Esophagus squamous epithelium (tissue), 5 donors: ENCODE data around the gene SIRPB1. TPM values are rescaled to one million over a fixed set of nuclear protein-coding genes. Genes with fewer than 3 reads are reported as not detected.
"Not testable (repeated sequence)": the region's sequence is repeated elsewhere in the genome, so short reads cannot be mapped to it uniquely, and the experiment has no call there.

Source experiments
- DNase-seq: peaks from one replicate; lab custom pipeline; 2025; lab: John Stamatoyannopoulos, UW
- H3K27ac ChIP-seq, 4 donors: fragments of 200-600 bp; sonication (generic); one replicate each; pipeline ENCODE4 v1.5.1; 2016 to 2019; ENCODE audit warnings: mild to moderate bottlenecking in 1 of 4
- H3K27me3 ChIP-seq, 4 donors: fragments of 200-600 bp; sonication (generic); 1 replicate in 3 of 4; 2 replicates in 1 of 4; pipeline versions ENCODE4 v1.5.1 to v1.6.0; 2017 to 2021; ENCODE audit warnings: antibody characterized with exemption in 1 of 4
- H3K36me3 ChIP-seq, 3 donors: fragments of 200-600 bp; sonication (generic); one replicate each; pipeline ENCODE4 v1.5.1; 2016 to 2019
- H3K4me1 ChIP-seq, 3 donors: fragments of 200-600 bp; sonication (generic); one replicate each; pipeline ENCODE4 v1.5.1; 2017 to 2019
- H3K4me3 ChIP-seq, 4 donors: fragments of 200-600 bp; sonication (generic); 1 replicate in 3 of 4; 2 replicates in 1 of 4; pipeline ENCODE4 v1.5.1; 2016 to 2019; ENCODE audit warnings: mild to moderate bottlenecking in 2 of 4, moderate library complexity in 1 of 4
- H3K9me3 ChIP-seq, 3 donors: fragments of 200-600 bp; sonication (generic); one replicate each; pipeline ENCODE4 v1.5.1; 2016 to 2019
- CTCF ChIP-seq, 6 experiments: fragments of 450-650 bp in 4 of 6; fragments of 200-600 bp in 2 of 6; sonication (generic) in 2 of 6; IDR thresholded peaks; one replicate each; pipeline ENCODE4 v1.5.1; 2016 to 2019; ENCODE audit warnings: antibody characterized with exemption in 6 of 6, mild to moderate bottlenecking in 4 of 6, moderate library complexity in 4 of 6
- POLR2A ChIP-seq, 4 donors: fragments of 450-650 bp; IDR thresholded peaks; one replicate each; pipeline ENCODE4 v1.6.1; 2017; ENCODE audit warnings: antibody characterized with exemption in 4 of 4, mild to moderate bottlenecking in 4 of 4, moderate library complexity in 3 of 4
- WGBS, 2 donors: methylation state at CpG; one replicate each; pipeline ENCODE4 v1.1.5; 2018; 5-methylcytosine and 5-hydroxymethylcytosine counted together
- intact Hi-C: fragments of 100-400 bp; cut with DNase I; formaldehyde crosslinking; loops from one replicate; pipeline ENCODE4 v1.15.0; 2022
- total RNA-seq, 4 donors: library from RNA; depleted of rRNA; stranded (reverse); fragments of >200 nt; gene quantifications; one replicate each; pipeline ENCODE4 v1.1.0, GENCODE V29; 2016
- donor health status: DM: yes; HTN: yes; CAD: no.

Gene SIRPB1
- total RNA-seq, 4 donors from 2014 or later, result 0.13 to 3.3 (median 1.0) TPM

GRCh38 chr20:1648101-1648500, 28.3 kb upstream of the SIRPB1 start:
- intact Hi-C loops, result no loop called here
- DNase-seq, result no peak
- H3K27ac ChIP-seq, result no peak overlapping the region
- H3K9me3 ChIP-seq, result no peaks in the 10 kb centered on the region
- TF ChIP-seq CTCF (IDR thresholded peaks at IDR 0.05), result no peak
- TF ChIP-seq POLR2A (IDR thresholded peaks at IDR 0.05), result no peak
- WGBS, 2 donors, result 66 to 67% methylated on average over 5 of the region's 5 CpGs
- no peak overlapping the region for H3K4me3 ChIP-seq
- H3K36me3 ChIP-seq, result no peaks in the 10 kb centered on the region
- H3K27me3 ChIP-seq, result peaks cover 0 to 6% (median 0%) of the 10 kb centered on the region in 4 donors
- H3K4me1 ChIP-seq, result no peaks in the 10 kb centered on the region

- Histone ChIP-seq H3K9me3 (no peaks in the 10 kb centered on the region), H3K36me3 (no peaks in the 10 kb centered on the region), H3K4me1 (no peaks in the 10 kb centered on the region), H3K27ac (no peak overlapping the region), H3K27me3 (peaks cover 0 to 6% (median 0%) of the 10 kb centered on the region in 4 donors), H3K4me3 (no peak overlapping the region)
- 76 to 92% methylated on average over 2 to 3 of the region's 3 CpGs for WGBS, 2 donors
- no peak for DNase-seq
- intact Hi-C loops, result no loop called here
- TF ChIP-seq POLR2A (IDR thresholded peaks at IDR 0.05) (no peak), CTCF (IDR thresholded peaks at IDR 0.05) (no peak)
These were observed 27.2 kb upstream of the SIRPB1 start for GRCh38 chr20:1646975-1647431.

GRCh38 chr20:1644101-1644962, 24.5 kb upstream of the SIRPB1 start:
- Histone ChIP-seq H3K27ac (no peak overlapping the region), H3K9me3 (peaks cover 0 to 5% (median 0%) of the 10 kb centered on the region in 3 donors), H3K36me3 (no peaks in the 10 kb centered on the region), H3K4me1 (no peaks in the 10 kb centered on the region), H3K4me3 (no peak overlapping the region), H3K27me3 (peaks cover 0 to 6% (median 0%) of the 10 kb centered on the region in 4 donors)
- TF ChIP-seq CTCF (IDR thresholded peaks at IDR 0.05) (no peak), POLR2A (IDR thresholded peaks at IDR 0.05) (no peak)
- WGBS, 2 donors, result 85 to 87% methylated on average over 4 to 5 of the region's 8 CpGs
- DNase-seq, result no peak
- intact Hi-C loops, result no loop called here

- intact Hi-C loops, H3K27me3 ChIP-seq, DNase-seq, H3K27ac ChIP-seq, H3K9me3 ChIP-seq, H3K4me3 ChIP-seq, H3K36me3 ChIP-seq, H3K4me1 ChIP-seq: not testable (repeated sequence)
- WGBS, 2 donors, result 81 to 93% methylated on average over 2 of the region's 2 CpGs
These were observed 18.8 kb upstream of the SIRPB1 start for GRCh38 chr20:1638643-1639042.

GRCh38 chr20:1637755-1638154, 17.9 kb upstream of the SIRPB1 start:
- H3K9me3 ChIP-seq, result peaks cover 0 to 5% (median 0%) of the 10 kb centered on the region in 3 donors
- intact Hi-C loops, result no loop called here
- DNase-seq, result no peak
- peaks cover 0 to 4% (median 0%) of the 10 kb centered on the region in 4 donors for H3K27me3 ChIP-seq
- H3K36me3 ChIP-seq, result no peaks in the 10 kb centered on the region
- WGBS, 2 donors, result 82 to 85% methylated on average over 2 of the region's 2 CpGs
- no peak overlapping the region for H3K4me3 ChIP-seq
- H3K4me1 ChIP-seq, result no peaks in the 10 kb centered on the region
- no peak for TF ChIP-seq CTCF (IDR thresholded peaks at IDR 0.05)
- TF ChIP-seq POLR2A (IDR thresholded peaks at IDR 0.05), result no peak
- no peak overlapping the region for H3K27ac ChIP-seq
